GM18858 (cell line): ENCODE results near the gene HIPK2.
A peak's percentile ranks its signal among the peaks of the same experiment; 100 is the strongest.

ENCODE experiments used
- ATAC-seq: cut with Tn5 transposase; IDR thresholded peaks from one replicate; pipeline ENCODE4 v1.9.1; 2021; ENCODE audit not compliant: unreplicated experiment

The HIPK2 gene

GRCh38 chr7:139658296-139658695 is 119.5 kb downstream of the HIPK2 start:
- ATAC-seq: no peak

- no peak for ATAC-seq
These were observed 120.1 kb downstream of the HIPK2 start for GRCh38 chr7:139657725-139658124.

GRCh38 chr7:139656387-139656786 is 121.4 kb downstream of the HIPK2 start:
- no peak for ATAC-seq

- no peak for ATAC-seq
These were observed 122.5 kb downstream of the HIPK2 start for GRCh38 chr7:139655305-139655704.

GRCh38 chr7:139654276-139655181 is 123.3 kb downstream of the HIPK2 start:
- ATAC-seq: no peak

GRCh38 chr7:139651914-139652313 is 125.9 kb downstream of the HIPK2 start:
- no peak for ATAC-seq

- ATAC-seq: no peak
These were observed 126.5 kb downstream of the HIPK2 start for GRCh38 chr7:139651308-139651707.

GRCh38 chr7:139650429-139651100 is 127.2 kb downstream of the HIPK2 start:
- no peak for ATAC-seq

- peak; percentile 78 for ATAC-seq
These were observed 128.8 kb downstream of the HIPK2 start for GRCh38 chr7:139648941-139649425.

- no peak for ATAC-seq
These were observed 129.4 kb downstream of the HIPK2 start for GRCh38 chr7:139648391-139648861.

GRCh38 chr7:139647814-139648390 is 129.9 kb downstream of the HIPK2 start:
- no peak for ATAC-seq

GRCh38 chr7:139647085-139647484 is 130.7 kb downstream of the HIPK2 start:
- no peak for ATAC-seq

- no peak for ATAC-seq
These were observed 131.2 kb downstream of the HIPK2 start for GRCh38 chr7:139646566-139646965.

GRCh38 chr7:139645572-139646523 is 131.9 kb downstream of the HIPK2 start:
- no peak for ATAC-seq

GRCh38 chr7:139643951-139644585 is 133.7 kb downstream of the HIPK2 start:
- no peak for ATAC-seq

GRCh38 chr7:139642283-139642682 is 135.5 kb downstream of the HIPK2 start:
- ATAC-seq: no peak

- ATAC-seq: no peak
These were observed 136.3 kb downstream of the HIPK2 start for GRCh38 chr7:139641337-139641992.

- no peak for ATAC-seq
These were observed 137.1 kb downstream of the HIPK2 start for GRCh38 chr7:139640681-139641080.

- ATAC-seq: no peak
These were observed 138.2 kb downstream of the HIPK2 start for GRCh38 chr7:139639563-139639962.
